Activated effector memory CD4-positive, alpha-beta T cell treated with Interleukin-2 at 50 U/mL for 16 hours (primary cell): ENCODE results near the gene RRP1B.

ENCODE experiments used
- DNase-seq: peaks from one replicate; pipeline ENCODE4 v3.0.0-alpha.2; 2020

Gene RRP1B

DNA sequence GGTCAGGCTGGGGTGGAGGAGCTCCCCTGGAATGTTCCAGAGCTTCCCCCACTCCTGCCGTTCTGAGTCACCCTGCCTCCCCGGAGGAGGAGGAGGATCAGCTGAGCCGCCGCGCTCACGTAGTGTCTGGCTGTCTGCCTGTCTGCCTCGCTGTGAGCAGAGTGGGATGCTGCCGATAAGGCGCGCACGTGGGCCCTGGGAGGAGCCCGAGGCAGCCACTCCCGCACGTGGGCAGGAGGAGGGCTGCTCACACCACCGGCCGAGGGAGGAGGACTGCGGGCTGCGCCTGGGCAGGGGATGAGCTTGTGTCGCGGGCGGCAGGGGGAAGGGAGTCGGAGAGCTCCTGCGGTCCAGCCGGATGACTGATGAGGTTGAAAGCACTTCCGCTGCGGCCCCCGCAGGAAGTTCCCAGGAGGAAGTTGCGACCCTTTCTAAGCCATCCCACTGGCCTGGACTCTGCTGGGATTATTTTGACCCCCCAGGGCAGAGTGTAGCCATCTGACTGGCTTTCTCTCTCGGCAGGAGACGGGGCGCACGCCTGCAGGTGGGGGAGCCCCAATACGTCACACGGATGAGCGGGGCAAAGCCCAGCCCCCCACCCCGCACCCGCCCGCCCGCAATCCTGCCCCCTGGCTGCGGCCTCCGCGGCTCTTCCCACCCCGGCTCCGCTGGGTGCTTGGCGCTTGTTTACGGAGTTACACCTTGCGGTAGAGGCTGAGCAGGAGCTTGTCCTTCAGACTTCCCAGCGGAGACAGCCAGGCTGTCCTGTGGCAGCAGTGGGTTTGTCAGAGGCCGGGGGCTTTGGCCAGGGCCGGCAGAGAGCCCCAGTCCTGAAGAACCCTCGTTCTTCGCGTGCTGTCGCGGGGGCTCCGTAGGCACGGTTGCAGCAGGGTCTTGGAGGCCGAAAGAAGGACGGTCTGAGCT is 69.4 kb downstream of the RRP1B start:
- peak; percentile 53 for DNase-seq

DNA sequence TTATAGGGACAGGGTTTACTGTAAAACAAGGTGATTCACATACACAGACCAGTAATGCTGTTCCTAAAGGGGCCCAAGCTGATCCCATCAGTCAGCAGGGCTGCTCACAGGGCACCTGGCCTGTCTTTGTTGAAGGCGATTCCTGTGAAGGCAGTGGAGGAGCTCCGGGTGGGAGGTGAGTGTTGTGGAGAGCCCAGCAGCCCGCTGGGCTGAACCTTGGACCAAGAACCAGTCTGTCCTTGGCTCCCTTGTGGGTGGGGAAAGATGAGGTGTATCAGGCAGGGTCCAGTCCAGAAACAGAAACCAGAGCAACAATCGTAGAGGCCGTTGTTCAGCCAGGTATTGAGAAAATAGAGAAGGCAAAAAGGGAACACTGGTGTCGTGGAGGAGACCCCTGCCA is 72.1 kb downstream of the RRP1B start:
- no peak for DNase-seq

DNA sequence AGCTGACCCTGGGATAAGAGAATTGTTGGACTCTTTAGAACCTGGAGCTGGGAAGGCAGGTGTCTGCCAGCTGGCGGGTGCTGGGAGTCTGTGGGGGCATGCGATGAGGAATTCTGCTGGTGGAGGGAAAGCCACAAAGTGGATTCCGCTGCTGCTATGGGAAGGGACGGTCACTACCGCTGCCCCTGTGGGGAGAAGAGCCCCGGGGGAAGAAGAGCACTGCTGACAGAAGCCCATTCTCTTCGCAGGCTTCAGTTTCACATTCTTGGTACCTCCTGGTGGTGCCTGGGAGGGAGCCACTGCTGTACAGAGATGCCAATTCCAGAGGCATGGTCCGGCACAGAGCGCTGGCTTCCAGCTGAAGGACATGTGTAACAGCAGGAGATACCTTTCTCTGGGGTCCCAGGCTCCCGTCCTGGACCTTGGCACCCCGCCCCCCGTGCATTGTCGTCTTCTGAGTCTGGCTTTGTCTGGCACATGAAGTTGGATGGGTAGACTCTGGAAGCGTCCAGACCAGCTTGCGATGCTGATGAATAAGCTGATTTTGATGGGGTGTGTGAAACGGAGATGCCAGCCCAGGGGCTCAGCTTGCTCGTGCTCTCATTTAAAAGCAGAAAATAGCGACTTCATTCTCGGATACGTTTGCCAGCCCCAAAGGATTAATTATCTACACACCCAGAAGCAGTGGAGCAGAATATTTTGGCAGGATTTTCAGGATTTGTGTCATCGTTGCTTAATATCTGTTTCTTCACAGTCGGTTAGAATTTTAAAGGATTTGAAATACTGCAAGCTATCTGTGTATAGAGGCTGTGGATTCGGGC is 72.7 kb downstream of the RRP1B start:
- no peak for DNase-seq

DNA sequence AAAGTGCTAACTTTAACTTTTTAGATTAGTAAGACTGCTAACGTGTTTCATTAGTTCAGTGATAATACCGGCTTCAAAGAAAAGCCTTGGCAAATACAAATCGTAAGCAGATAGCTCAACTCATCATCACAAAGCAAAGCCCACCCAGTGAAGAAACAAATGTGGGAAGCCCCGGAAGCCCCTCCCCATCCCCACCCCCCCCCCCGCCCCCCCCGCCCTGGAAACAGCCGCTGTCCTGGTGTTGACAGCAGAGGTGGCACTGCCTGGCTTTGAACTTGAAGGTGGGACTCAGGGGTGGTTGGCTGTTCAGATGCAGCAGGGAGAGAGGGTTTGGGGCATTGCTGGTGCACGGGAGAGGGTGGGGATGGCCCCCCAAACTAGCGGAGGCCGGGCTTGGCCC is 73.7 kb downstream of the RRP1B start:
- DNase-seq, result no peak

DNA sequence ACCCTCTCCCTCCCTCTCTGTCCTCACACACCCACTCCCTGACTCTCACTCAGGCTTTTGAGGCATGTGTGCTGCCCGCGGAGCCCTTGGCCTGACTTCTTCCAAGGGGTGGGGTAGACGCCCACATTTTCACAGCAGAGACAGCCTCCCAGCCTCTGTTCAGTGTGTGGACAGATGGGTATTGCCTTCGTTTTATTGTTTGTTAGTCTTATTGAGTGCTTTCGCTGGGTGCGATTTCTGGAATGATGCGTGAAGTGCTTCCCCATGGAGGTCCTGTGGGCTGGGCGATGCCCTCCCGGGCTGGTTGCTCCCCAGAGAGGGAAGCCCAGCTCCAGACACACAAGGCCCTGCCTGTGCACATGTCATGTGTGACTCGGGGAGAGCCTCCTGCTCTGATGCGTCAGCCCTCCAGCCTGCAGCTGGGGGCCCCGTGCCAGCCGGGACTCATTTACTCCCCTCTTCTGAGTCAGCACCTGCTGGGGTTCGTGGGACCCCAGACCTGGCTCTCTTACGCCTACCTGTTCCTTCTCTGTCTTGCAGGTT is 74.2 kb downstream of the RRP1B start:
- DNase-seq, result no peak

DNA sequence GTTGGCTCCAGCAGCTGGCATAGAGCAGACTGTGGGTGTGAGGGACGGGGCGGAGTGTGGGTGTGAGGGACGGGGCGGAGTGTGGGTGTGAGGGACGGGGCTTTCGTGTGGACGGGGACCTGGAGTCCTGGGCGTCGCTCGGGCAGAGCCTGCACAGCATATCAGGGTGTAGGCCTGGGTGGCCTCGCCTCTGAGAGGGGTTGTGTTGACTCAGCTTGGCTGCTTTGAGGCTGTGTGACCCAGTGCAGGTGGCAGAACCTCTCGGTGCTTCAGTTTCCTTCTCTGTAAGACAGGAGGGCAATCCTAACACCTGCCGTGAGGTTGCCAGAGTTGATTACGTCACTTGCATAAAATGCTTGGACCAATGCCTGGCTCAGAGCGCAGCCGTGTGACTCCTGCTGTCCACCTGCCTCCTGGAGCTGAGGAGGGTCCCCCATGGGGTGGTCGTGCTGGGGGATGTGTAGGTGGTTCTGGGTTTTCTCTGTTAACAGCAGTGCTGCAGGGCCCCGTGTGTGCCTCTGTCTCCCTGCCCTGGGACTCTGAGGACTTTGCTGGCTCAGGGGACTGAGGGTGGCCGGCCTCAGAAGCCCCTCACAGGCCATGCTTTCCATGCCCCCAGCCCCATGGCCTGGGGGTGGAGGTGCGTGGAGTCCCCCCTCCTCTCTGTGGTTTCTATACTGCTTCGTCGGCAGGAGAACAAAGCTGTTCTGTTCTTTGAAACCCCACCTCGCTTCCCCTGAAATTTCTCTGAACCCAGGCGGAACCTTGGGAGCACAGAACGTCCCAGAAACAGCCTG is 75.0 kb downstream of the RRP1B start:
- DNase-seq, result no peak

DNA sequence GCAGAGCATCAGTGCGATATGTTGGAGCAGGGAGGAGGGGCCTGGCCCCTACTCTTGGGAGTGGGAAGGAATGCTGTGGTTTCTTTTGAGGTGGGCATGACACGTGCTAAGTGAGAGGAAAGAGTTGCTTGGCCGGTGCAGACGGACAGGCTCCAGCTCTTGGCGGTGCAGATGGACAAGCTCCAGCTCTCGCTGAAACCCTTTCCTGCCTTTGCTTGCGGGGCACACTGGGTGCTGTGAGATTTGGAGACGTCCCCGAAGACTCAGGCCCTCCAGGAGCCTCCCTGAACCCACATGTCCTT is 75.5 kb downstream of the RRP1B start:
- DNase-seq, result no peak

DNA sequence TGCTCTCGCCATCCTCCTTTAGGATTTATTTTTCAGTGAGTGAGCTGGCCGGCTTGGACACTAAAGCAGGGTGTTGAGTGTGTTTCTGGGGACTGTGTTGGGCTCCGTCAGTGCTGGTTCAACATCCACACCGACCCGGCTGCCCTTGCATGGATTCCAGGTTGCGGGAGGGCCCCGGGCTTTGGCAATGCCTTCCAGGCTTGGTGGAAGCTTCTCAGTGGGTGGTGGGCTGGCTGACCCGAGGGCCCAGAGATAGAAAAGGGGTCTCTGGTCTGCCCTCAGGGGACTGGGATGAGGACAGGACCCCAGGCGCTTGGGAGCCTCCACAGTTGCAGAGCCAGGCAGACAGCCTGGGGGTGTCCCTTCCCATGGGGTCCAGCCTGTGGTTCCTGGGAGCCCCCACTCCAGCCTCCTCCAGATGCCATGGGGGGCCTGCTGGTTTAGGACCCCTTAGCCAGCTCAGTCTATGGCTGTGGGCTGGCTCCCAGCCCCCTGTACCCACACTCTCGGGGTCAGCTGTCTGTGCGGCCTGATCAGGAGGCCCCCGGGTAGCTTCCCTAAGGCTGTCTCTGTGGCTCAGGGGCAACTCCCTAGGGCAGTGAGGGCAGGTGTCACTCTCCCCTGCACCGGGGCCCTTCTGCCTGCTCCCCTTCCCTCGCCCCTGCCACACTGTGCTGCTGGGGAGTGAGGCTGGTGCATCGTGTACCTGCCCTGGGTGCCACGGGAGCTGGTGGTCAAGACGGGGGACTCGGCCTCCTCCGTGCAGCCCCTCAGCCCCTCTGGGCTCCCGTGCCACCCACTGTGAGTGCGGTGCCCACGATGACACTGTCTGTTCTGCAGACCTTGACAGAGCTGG is 76.1 kb downstream of the RRP1B start:
- no peak for DNase-seq

DNA sequence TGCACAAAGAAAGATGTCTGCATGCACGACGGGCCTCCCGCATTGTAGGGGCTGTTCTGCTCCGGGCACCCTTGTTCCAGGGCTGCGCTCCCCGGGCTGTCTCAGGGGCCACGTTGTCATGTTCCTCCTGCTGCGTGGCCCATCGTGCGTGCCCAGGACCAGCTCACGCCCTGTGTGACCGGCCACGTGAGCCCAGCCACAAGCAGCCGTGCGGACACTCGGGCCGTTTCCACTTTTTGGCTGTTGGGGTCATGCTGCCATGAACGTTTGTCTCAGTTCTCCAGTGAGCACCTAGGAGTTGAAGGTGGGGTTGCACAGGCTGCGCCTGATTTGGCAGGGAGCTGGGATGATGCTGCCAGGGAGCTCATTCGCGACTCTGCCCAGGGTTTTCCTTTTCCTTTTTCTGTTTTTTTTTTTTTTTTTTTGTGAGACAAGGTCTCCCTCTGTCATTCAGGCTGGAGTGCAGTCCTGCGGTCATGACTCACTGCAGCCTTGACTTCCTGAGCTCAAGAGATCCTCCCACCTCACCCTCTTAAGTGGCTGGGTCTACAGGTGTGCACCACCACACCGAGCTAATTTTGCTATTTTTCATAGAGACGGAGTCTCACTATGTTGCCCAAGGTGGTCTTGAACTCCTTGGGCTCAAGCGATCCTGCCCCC is 77.0 kb downstream of the RRP1B start:
- DNase-seq, result no peak

DNA sequence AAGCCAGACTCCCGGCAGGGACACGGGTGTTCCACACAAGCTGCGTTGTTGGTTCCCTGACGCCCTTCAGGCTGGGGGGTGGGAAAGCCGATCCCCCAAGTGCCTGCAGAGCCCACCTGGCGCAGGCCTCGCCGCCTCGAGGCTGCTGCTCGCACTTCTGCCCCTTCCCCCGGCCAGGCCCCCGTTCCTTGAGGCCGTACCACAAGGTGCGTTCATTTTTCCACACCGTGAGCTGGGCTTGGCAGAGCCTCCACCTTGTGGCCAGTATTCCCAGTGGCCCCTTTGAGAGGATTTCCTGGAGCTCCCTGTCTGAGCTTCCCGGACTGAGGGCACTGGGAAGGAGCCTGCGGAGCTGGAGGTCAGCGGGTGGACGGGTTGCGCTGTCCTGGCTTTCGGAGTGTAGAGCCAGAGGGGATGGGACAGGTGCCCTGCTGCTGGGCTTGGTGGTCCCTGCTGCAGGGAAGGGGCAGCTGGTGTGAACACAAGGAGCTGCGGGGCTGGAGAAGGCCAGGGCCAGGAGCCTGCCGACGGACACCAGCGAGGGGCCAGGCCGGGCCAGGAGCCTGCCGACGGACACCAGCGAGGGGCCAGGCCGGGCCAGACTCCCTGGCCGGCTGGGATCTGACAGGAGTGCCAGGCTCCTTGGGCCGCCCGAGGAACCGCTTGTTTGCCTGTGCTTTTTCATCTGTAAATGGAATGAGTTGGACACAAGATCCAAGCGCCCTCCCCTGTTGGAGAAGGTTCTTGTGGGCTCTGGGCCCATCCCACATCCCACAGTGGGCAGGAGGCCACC is 78.0 kb downstream of the RRP1B start:
- DNase-seq, result no peak

DNA sequence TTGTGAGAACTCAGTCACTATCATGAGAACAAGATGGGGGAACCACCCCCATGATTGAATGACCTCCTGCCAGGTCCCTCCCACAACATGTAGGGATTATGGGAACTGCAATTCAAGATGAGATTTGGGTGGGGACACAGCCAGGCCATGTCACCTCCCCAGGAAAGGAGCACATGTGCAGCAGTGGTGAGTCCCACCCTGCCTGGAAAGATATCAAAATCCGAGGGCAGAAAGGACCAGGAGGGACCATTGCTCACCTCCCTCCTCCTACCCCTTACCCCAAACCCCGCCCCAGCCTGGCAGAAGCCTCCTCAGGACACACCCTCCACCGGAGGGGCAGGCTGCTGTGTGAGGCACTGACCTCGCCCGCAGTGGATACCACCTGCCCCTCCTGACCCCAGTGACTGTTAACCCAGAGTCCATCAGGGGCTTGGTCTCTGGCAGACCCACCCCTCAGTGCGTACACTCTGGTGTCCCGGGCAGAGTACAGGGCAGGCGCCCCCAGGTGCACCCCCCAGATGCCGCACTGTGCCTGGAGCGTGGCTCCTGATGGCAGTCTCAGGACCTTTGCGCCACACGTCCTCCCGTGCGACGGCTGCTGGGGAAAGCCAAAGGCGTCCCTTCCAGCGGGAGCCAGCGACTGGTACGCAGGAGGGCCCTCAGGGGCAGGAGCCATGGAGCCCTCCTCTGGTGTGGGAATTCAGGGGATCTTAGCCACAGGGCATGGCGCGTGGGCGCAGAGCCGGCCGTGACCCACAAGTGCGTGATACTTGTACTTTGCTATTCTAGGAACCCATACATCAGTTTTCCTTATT is 80.5 kb downstream of the RRP1B start:
- no peak for DNase-seq

DNA sequence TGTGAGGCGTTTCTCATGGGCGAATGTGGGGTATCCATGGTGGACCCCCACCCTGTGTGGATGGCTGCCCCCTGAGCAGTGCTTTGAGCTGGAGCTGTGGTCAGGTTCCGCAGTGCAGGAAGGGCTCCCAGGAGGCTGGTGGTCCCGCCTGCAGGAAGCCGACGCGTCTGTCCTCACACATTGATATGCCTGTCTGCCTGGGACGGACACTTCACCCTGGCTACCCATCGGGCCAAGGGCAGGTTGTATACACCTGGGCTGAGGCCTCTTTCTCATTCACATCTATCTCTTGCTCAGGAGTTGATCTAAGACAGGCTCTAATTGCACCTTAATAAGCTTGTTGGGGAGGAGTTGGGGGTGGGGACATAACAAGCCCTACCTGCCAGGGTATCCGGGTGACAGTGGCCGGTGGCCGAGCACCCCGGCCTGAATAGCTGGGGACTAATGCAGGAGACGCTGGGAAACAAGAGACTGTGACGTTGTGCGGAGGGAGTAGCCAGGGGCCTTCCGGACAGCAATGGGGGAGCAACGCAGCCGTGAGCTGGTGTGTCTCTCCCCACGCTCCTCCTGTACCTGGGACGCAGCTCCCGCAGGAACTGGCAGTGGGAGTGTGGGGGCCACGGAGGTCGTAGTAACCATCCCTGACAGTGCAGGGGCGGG is 81.3 kb downstream of the RRP1B start:
- no peak for DNase-seq

DNA sequence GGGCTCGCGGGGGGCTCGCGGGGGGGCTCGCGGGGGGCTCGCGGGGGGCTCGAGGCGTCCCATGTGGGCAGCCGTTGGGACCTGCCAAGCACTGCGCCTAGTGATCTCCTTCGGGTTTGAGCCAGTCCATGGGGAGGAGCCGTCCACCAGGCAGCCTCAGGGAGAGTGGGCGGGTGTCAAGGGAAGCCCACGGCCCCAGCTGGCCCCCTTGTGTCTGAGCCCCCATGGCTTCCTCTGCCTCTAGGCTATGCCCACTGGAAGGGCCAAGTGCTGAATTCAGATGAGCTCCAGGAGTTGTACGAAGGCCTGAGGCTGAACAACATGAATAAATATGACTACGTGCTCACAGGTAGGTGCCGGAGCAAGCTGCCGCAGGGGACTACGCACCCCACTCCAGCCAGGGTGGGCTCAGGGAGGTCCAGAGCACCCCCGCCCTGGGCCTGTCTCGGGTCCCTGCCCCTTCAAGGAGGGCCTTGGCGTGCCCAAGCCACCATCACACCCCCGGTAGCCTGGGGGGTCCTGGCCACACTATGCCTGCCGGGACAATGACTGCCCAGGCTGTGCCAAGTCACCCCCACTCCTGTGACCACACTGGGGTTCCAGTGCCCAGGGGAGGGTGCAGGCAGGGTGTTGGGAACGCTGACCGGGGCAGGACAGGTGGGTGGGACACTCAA is 82.2 kb downstream of the RRP1B start:
- no peak for DNase-seq

DNA sequence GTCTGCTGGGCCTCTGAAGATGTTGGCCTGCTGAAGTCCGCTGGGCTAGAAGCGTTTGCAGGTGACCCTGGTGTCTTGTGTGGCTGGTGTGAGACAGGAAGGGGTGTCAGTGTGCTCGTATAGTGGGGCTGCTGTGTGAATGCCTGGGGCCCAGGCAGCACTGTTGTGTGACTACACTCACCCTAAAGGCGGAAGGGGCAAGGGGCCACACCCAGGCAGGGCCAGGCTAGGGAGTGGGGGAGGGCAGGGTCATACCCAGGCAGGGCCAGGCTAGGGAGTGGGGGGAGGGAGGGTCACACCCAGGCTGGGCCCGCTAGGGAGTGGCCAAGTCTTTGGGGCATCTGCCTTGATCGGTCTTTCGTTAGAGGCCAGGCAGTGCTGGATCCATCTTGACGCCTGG is 84.6 kb downstream of the RRP1B start:
- DNase-seq, result no peak

DNA sequence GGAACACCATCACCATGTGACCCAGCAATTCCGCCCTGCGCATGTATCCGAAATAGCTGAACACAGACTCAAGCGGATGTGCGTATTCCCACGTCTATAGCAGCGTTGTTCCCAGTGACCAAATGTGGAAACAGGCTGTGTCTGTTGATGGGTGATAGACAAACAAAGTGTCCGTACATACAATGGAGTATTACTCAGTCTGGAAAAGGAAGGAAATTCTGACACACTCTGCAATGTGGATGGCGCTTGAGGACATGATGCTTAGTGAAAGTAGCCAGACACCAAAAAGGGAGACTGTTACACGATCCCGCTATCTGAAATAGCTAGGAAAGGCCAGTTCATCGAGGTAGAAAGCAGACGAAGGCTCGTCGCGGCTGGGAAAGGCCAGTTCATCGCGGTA is 85.4 kb downstream of the RRP1B start:
- DNase-seq, result no peak
